HEK293 (cell line): ENCODE results near the gene CENPO.

Experiments
- CTCF ChIA-PET: fragments of 350-600 bp; formaldehyde crosslinking; extraction: SDS; loops from one replicate; lab custom pipeline; 2021; ENCODE audit warnings: antibody characterized with exemption; lab: Yijun Ruan, JAX
- POLR2A ChIA-PET: fragments of 300-600 bp; formaldehyde crosslinking; extraction: SDS; loops from one replicate; lab custom pipeline; 2020; ENCODE audit warnings: antibody characterized with exemption, inconsistent platforms; lab: Yijun Ruan, JAX
- H3K27ac ChIP-seq: fragments of 200-500 bp; sonication (Bioruptor generic); 2 replicates; pipeline ENCODE4 v1.5.1; 2014; ENCODE audit warnings: low read depth, low read length, control low read depth, inconsistent platforms; ENCODE audit errors: extremely low read depth
- H3K36me3 ChIP-seq, 2 experiments: fragments of 200-500 bp in 1 of 2; sonication (Bioruptor generic) in 1 of 2; 1 replicate in 1 of 2; 2 replicates in 1 of 2; pipeline ENCODE4 v1.5.1; 2014 to 2017; ENCODE audit warnings: inconsistent platforms in 2 of 2, low read length in 2 of 2; ENCODE audit not compliant: control insufficient read depth in 2 of 2, insufficient read depth in 1 of 2
- H3K4me1 ChIP-seq: fragments of 200-500 bp; sonication (Bioruptor generic); 2 replicates; pipeline ENCODE4 v1.5.1; 2014; ENCODE audit warnings: mild to moderate bottlenecking, low read length, inconsistent platforms; ENCODE audit not compliant: control insufficient read depth, insufficient read depth
- H3K4me3 ChIP-seq: 2 replicates; pipeline ENCODE4 v1.5.1; 2011; ENCODE audit warnings: low read depth, mild to moderate bottlenecking, control low read depth, low read length, moderate library complexity
- H3K9me3 ChIP-seq: fragments of 200-500 bp; sonication (Bioruptor generic); 2 replicates; pipeline ENCODE4 v1.5.1; 2014; ENCODE audit warnings: low read depth, low read length, inconsistent platforms; ENCODE audit not compliant: control insufficient read depth, insufficient read depth
- KLF16 ChIP-seq: fragments of 450-650 bp; formaldehyde crosslinking; IDR thresholded peaks from 2 replicates; pipeline ENCODE4 v1.5.1; 2017; ENCODE audit warnings: missing biosample characterization, missing genetic modification characterization
- PRDM1 ChIP-seq: fragments of 450-650 bp; formaldehyde crosslinking; IDR thresholded peaks from 2 replicates; pipeline ENCODE4; 2016; ENCODE audit warnings: missing biosample characterization, missing genetic modification characterization
- RBAK ChIP-seq: fragments of 450-650 bp; formaldehyde crosslinking; IDR thresholded peaks from 2 replicates; pipeline ENCODE4 v1.5.1; 2016; ENCODE audit warnings: missing biosample characterization, missing genetic modification characterization
- ZEB2 ChIP-seq: fragments of 450-650 bp; formaldehyde crosslinking; IDR thresholded peaks from 2 replicates; pipeline ENCODE4 v1.5.1; 2016; ENCODE audit warnings: missing biosample characterization, missing genetic modification characterization
- ZNF140 ChIP-seq: fragments of 450-650 bp; formaldehyde crosslinking; IDR thresholded peaks from 2 replicates; pipeline ENCODE4 v1.5.1; 2016; ENCODE audit warnings: missing biosample characterization, missing genetic modification characterization
- ZNF169 ChIP-seq: fragments of 450-650 bp; formaldehyde crosslinking; IDR thresholded peaks from 2 replicates; pipeline ENCODE4 v1.5.1; 2016; ENCODE audit warnings: missing biosample characterization, missing genetic modification characterization
- ZNF214 ChIP-seq: fragments of 450-650 bp; formaldehyde crosslinking; IDR thresholded peaks from 2 replicates; pipeline ENCODE4 v1.5.1; 2017; ENCODE audit warnings: missing biosample characterization, mild to moderate bottlenecking, missing genetic modification characterization, borderline replicate concordance
- ZNF24 ChIP-seq: fragments of 450-650 bp; formaldehyde crosslinking; IDR thresholded peaks from 2 replicates; pipeline ENCODE4 v1.5.1; 2016; ENCODE audit warnings: missing biosample characterization, missing genetic modification characterization
- ZNF280D ChIP-seq: fragments of 450-650 bp; formaldehyde crosslinking; IDR thresholded peaks from 2 replicates; pipeline ENCODE4 v1.5.1; 2016; ENCODE audit warnings: missing biosample characterization, missing genetic modification characterization
- ZNF341 ChIP-seq: fragments of 450-650 bp; formaldehyde crosslinking; IDR thresholded peaks from 2 replicates; pipeline ENCODE4; 2016; ENCODE audit warnings: low read depth, missing biosample characterization, missing genetic modification characterization
- ZNF394 ChIP-seq: fragments of 450-650 bp; formaldehyde crosslinking; IDR thresholded peaks from 2 replicates; pipeline ENCODE4 v1.5.1; 2016; ENCODE audit warnings: missing biosample characterization, missing genetic modification characterization, mild to moderate bottlenecking, moderate library complexity, borderline replicate concordance
- ZNF544 ChIP-seq: fragments of 450-650 bp; formaldehyde crosslinking; IDR thresholded peaks from 2 replicates; pipeline ENCODE4 v1.5.0; 2017; ENCODE audit warnings: missing biosample characterization, missing genetic modification characterization
- ZNF549 ChIP-seq: fragments of 450-650 bp; IDR thresholded peaks from 2 replicates; pipeline ENCODE4 v1.5.1; 2018; ENCODE audit warnings: missing biosample characterization, missing genetic modification characterization, mild to moderate bottlenecking, inconsistent platforms, moderate library complexity
- ZNF571 ChIP-seq: fragments of 450-650 bp; formaldehyde crosslinking; IDR thresholded peaks from 2 replicates; pipeline ENCODE4 v1.5.0; 2017; ENCODE audit warnings: missing biosample characterization, missing genetic modification characterization
- ZNF610 ChIP-seq: fragments of 450-650 bp; formaldehyde crosslinking; IDR thresholded peaks from 2 replicates; pipeline ENCODE4 v1.5.1; 2016; ENCODE audit warnings: missing biosample characterization, missing genetic modification characterization, borderline replicate concordance
- ZNF658 ChIP-seq: fragments of 450-650 bp; formaldehyde crosslinking; IDR thresholded peaks from 2 replicates; pipeline ENCODE4; 2016; ENCODE audit warnings: missing biosample characterization, missing genetic modification characterization

Gene CENPO

GRCh38 chr2:24824966-24825882 is 32.0 kb downstream of the CENPO start:
- no peaks in the 10 kb centered on the region for H3K9me3 ChIP-seq
- POLR2A ChIA-PET, result no interaction called here
- CTCF ChIA-PET, result interaction anchor here (0.6 to 3.6 kb wide), 9 partner anchors 26 to 415 kb away, joined by 3 to 26 read pairs (median 4); no protein-coding TSS in a partner anchor
- TF ChIP-seq PRDM1 (tag by site-specific recombination), result no peak
- H3K4me1 ChIP-seq, result no peaks in the 10 kb centered on the region
- H3K4me3 ChIP-seq, result no peak overlapping the region
- peaks cover 10 to 74% of the 10 kb centered on the region in 2 experiments; a peak in 2 of 3 replicates for H3K36me3 ChIP-seq
- no peak overlapping the region for H3K27ac ChIP-seq

GRCh38 chr2:24825883-24826772 is 32.9 kb downstream of the CENPO start:
- Histone ChIP-seq H3K4me3 (no peak overlapping the region), H3K9me3 (no peaks in the 10 kb centered on the region), H3K27ac (no peak overlapping the region), H3K4me1 (no peaks in the 10 kb centered on the region), H3K36me3 (peaks cover 6 to 74% of the 10 kb centered on the region in 2 experiments; a peak in 2 of 3 replicates)
- ChIA-PET POLR2A (no interaction called here), CTCF (interaction anchor here (0.6 to 3.6 kb wide), 13 partner anchors 25 to 416 kb away, joined by 3 to 38 read pairs (median 4); no protein-coding TSS in a partner anchor)
- TF ChIP-seq ZNF571 (tag by site-specific recombination) (no peak), ZNF341 (tag by site-specific recombination) (no peak), ZNF140 (tag by site-specific recombination) (0 out of 2 replicates have a peak, but pooled peaks have one; percentile 11), ZEB2 (tag by site-specific recombination) (no peak), ZNF214 (tag by site-specific recombination) (no peak)

GRCh38 chr2:24826773-24827145 is 33.5 kb downstream of the CENPO start:
- no peak overlapping the region for H3K27ac ChIP-seq
- no peak for TF ChIP-seq ZNF280D (tag by site-specific recombination)
- no peak for TF ChIP-seq ZNF24
- no peak for TF ChIP-seq ZNF544 (tag by site-specific recombination)
- no peak for TF ChIP-seq RBAK (tag by site-specific recombination)
- TF ChIP-seq ZNF169 (tag by site-specific recombination), result no peak
- no peak for TF ChIP-seq ZNF549 (tag by site-specific recombination)
- TF ChIP-seq ZNF394 (tag by site-specific recombination), result no peak
- TF ChIP-seq KLF16, result no peak
- no peak for TF ChIP-seq ZNF610
- no peak for TF ChIP-seq ZNF658 (tag by site-specific recombination)
- TF ChIP-seq, all 188 proteins: peak for 0
- no peaks in the 10 kb centered on the region for H3K4me1 ChIP-seq
- no peaks in the 10 kb centered on the region for H3K9me3 ChIP-seq
- H3K36me3 ChIP-seq, result peaks cover 6 to 72% of the 10 kb centered on the region in 2 experiments; a peak in 2 of 3 replicates
- ChIA-PET POLR2A (no interaction called here), CTCF (interaction anchor here (0.7 to 3.6 kb wide), 10 partner anchors 29 to 430 kb away, joined by 3 to 38 read pairs (median 4); no protein-coding TSS in a partner anchor)
- H3K4me3 ChIP-seq, result no peak overlapping the region
